GM03348 (cell line): ENCODE data around the gene GPD1.

Source experiments
- DNase-seq: peaks from one replicate; pipeline ENCODE4 v3.0.0; 2012; ENCODE audit warnings: low spot score

GPD1 gene

GRCh38 chr12:50101663-50102062 is 2.1 kb upstream of the GPD1 start:
- peak; percentile 52 for DNase-seq

GRCh38 chr12:50102131-50102531 is 1.7 kb upstream of the GPD1 start:
- DNase-seq = no peak

GRCh38 chr12:50102646-50103309 is 1.0 kb upstream of the GPD1 start:
- DNase-seq = no peak

- DNase-seq = no peak
Observed at GRCh38 chr12:50103351-50103750, 457 bp upstream of the GPD1 start.

DNA sequence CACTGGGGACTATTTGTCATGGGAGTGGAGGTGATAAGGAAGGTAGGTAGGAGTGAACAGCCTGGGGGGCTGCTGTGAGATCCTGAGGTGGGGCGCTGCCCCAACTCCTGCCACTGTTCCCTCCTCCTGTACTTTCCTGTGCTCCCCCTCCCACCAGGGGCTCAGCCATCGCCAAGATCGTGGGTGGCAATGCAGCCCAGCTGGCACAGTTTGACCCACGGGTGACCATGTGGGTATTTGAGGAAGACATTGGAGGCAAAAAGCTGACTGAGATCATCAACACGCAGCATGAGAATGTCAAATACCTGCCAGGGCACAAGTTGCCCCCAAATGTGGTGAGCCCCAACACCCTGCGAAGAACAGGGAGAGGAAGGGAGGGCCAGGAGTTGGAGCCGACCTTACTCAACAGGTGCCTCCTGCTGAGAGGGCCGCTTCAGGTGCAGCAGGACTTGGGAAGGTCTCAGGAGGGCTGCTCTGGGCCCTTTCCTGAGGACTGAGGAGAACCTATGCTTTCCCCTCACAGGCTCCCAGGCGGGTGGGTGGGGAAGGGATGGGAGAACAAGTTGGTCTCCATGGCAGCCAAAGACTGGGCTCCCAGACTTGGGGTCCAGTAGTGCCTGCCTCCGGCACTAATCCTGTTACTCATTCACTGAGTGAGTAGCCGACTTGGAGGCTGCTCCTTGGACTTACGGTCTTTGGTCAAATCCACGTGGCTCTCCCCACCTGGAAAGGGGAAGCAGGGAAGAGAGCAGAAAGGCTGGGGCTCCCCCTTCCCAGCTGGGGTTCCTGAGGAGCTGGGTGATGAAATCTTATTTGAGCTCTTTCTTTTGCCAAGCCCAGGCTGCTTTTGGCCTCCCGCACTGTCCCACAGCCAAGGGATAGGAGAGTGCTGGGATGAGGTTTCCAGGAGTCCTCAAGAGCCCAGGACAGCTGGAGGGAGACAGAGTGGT is 884 bp downstream of the GPD1 start:
- DNase-seq = no peak

DNA sequence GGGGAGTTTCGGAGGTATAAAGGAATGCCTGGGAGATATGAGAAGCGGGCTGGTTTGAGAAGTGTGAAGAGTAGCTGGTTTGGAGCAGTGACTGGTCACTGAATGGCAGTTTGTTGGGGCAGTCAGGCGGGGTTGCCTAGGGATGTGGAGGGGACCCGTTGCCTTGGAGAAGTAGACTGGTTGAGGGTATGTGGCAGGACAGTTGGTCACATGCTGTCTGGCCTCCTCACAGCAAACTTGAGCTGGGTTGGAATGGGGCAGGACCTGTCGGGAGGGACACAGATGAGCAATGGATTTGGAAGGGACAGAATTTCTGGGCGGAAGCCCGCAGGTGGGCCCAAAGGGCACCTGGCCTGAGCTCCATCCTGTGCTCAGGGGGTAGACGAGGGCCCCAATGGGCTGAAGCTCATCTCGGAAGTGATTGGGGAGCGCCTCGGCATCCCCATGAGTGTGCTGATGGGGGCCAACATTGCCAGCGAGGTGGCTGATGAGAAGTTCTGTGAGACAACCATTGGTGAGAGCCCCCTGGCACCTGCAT is 2.2 kb downstream of the GPD1 start:
- no peak for DNase-seq

GRCh38 chr12:50106907-50107306 is 3.1 kb downstream of the GPD1 start:
- no peak for DNase-seq

GRCh38 chr12:50107416-50108268 is 3.8 kb downstream of the GPD1 start:
- DNase-seq = no peak

GRCh38 chr12:50109319-50109718 is 5.5 kb downstream of the GPD1 start:
- DNase-seq = no peak

DNA sequence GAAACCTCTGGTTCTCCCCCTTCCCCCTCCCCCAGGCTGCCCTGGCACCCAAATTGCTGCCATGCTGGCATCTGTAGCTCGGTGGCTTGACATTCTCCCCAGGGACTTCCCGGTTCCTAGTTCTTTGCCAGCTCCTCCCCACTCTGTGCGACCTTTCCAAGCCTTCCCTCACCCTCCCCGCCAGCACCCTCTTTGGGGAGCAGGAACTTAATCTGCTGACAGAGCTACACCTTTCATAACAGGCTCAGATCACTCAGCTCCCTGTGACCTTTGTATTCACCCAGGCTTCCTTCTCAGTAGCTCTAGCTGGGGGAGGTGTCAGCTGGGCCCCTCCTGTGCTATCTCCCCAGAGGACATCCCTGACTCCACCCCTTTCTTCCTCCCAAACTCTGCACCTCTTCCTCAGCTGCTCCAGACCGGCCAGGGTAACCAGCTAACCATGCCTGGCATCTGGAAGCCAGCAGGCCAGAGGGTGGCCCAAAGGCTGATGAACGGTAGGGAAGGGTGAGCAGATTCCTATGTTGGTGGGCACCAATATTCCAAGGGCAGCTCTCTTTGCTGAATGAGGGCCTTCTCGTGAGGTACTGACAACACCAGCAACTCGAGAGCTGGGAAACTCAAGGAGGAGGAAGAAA is 6.4 kb downstream of the GPD1 start:
- DNase-seq = peak; percentile 46

GRCh38 chr12:50110762-50111351 is 7.0 kb downstream of the GPD1 start:
- peak; percentile 45 for DNase-seq

DNA sequence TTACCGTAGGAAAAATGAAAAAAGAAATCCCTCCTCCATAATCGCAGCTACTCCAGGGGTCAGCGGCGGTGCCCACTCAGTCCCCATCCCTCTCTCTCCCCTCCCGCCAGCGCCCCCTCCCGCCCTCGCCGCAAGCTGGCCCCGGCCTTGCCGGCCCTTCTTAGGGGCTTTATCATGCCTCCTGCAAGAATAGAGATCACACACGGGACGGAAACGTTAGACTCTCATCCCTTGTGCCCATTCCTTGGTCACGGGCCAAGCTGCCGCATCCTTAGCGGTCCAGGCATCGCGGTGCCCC is 7.5 kb downstream of the GPD1 start:
- DNase-seq = no peak

GRCh38 chr12:50111693-50112455 is 8.1 kb downstream of the GPD1 start, which contains the start of gene COX14:
COX14 (plus strand) TSS chr12:50112236; CDS start chr12:50120044, 7,808 bp downstream.
- peak; percentile 97 for DNase-seq

DNA sequence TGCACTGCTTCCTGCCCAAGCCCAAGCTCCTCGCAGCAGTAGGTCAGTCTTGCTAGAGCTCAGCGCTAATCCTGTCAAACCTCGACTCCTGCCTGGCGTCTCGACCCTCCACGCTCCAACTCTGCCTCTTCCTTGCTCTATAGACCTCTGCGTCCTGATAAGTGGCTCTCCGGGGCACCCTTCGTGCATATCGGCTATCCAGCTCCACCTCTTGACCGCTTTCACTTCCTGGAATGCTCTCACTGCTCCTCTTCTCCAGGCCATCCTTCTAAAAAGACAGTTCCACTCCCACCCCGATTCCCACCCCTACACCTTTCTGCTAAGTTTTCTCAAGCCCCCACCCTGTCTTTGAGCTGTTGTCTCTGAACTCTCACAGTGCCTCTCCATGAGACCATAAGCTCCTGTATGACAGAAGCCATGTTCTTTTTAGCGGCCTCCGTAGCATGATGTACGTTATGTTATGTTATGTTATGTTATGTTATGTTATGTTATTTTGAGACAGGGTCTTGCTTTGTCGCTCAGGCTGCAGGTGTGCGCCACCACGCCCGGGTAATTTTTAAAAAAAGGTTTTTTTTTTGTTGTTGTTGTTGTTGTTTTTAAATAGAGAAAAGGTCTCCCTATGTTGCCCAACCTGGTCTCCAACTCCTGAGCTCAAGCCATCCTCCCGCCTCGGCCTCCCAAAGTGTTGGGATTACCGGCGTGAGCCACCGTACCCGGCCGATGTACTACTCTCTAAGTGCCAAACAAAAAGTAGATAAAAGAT is 8.8 kb downstream of the GPD1 start:
- peak; percentile 63 for DNase-seq

DNA sequence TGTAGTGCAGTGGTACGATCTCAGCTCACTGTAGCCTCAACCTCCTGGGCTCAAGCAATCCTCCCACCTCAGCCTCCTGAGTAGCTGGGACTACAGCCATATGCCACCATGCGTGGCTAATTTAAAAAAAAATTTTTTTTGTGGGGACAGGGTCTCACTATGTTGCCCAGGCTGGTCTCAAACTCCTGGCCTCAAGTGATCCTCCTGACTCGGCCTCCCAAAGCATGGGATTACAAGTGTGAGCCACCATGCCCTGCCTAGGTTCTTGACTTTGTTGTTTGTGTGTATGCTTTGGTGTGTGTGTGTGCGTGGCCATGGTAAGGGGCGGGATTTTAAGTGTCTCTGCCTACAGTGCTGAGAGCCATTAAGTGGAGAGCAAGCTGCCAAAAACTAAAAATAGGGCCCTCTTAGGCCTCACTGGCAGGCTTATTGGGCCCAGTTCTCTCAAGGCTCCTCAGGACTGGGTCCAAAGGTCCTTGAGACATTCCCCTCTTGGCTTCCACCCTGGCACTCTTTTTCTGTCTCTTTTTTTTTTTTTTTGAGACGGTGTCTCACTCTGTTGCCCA is 13.3 kb downstream of the GPD1 start:
- DNase-seq = no peak

GRCh38 chr12:50119387-50119786 is 15.6 kb downstream of the GPD1 start:
- no peak for DNase-seq

DNA sequence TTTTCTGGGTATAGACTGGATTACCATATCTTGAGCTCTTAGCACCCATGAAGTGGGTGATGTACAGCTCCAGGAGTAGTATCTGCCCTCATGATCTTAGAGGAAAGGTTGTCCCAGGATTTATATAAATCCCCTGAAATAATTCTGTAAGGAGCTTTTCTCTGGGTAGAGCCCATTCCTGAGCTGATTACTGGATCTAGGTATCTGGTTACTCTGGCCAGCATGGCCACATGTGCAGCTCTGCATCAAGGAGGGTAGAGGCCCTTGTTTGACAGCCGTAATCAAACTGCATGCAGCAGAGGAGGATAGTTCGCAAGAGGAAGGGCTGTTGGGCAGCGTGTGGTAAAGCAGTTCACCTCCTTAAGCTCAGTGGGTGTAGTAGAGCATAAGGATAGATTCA is 16.7 kb downstream of the GPD1 start:
- no peak for DNase-seq

DNA sequence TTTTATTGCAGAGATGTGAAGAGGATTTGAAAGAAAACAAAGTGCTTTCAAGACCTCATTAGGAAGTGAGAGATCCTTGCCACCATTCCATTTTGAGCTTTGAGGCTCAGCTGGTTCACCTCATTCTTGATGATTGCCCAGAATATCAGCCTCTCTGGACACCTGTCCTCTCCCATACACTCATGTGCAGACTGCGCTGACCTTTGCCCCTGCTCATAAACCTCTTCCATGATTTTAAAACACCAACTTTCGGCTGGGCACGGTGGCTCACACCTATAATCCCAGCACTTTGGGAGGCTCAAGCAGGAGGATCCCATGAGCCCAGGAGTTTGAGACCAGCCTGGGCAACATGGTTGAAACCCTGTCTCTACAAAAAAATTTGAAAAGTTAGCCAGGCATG is 17.1 kb downstream of the GPD1 start:
- DNase-seq = no peak

- DNase-seq = no peak
Observed at GRCh38 chr12:50121641-50122040, 17.8 kb downstream of the GPD1 start.
